ENCODE results near the gene GAREM1.
"Not testable (repeated sequence)": the region's sequence is repeated elsewhere in the genome, so short reads cannot be mapped to it uniquely, and the experiment has no call there.

The GAREM1 gene

GRCh38 chr18:32291623-32292022 is 179.1 kb downstream of the GAREM1 start:
- H3K23ac ChIP-seq (ENCODE audit: low read depth, low read length, poor library complexity); H4K91ac ChIP-seq (ENCODE audit: low read depth, low read length, poor library complexity); H2BK120ac ChIP-seq (ENCODE audit: low read depth, low read length); H3K36me3 ChIP-seq (replicated peaks in 1 of 2; ENCODE audit: control insufficient read depth in 2 of 2, insufficient read depth in 2 of 2, low read length in 2 of 2); H3K79me1 ChIP-seq (ENCODE audit: low read depth, low read length); H2AFZ ChIP-seq (ENCODE audit: low read length); H3K18ac ChIP-seq (ENCODE audit: low read length); H2AK5ac ChIP-seq (ENCODE audit: low read depth, low read length); H4K8ac ChIP-seq (ENCODE audit: low read depth, low read length); H3K9me3 ChIP-seq (replicated peaks in 1 of 2; ENCODE audit: control insufficient read depth in 2 of 2, insufficient read depth in 1 of 2, low read depth in 1 of 2, low read length in 2 of 2); H2BK12ac ChIP-seq (ENCODE audit: low read length); H3K4me3 ChIP-seq (ENCODE audit: low read length in 2 of 2); H3K4ac ChIP-seq (ENCODE audit: low read length); H2BK5ac ChIP-seq (ENCODE audit: low read length); H3K14ac ChIP-seq (ENCODE audit: low read length); H2BK15ac ChIP-seq (ENCODE audit: low read length); H3K9ac ChIP-seq (ENCODE audit: low read depth, low read length, poor library complexity); H3K4me1 ChIP-seq (ENCODE audit: control insufficient read depth in 2 of 2, insufficient read depth in 1 of 2, low read depth in 1 of 2, low read length in 2 of 2); H3K4me2 ChIP-seq (ENCODE audit: insufficient read depth, low read length, poor library complexity, severe bottlenecking); DNase-seq (ENCODE audit: low spot score); H3K27me3 ChIP-seq (ENCODE audit: control insufficient read depth in 3 of 3, insufficient read depth in 3 of 3, low read depth in 1 of 3, low read length in 3 of 3); H3K27ac ChIP-seq (replicated peaks; ENCODE audit: low read length): not testable (repeated sequence)
- no CpG with 5 or more reads among the region's 3 CpGs for WGBS, 2 donors (ENCODE audit: extremely low coverage in 2 of 2, insufficient read length in 2 of 2, insufficient replicate concordance in 1 of 2)

GRCh38 chr18:32290810-32291209 is 179.9 kb downstream of the GAREM1 start:
- Histone ChIP-seq H3K9ac (ENCODE audit: low read depth, low read length, poor library complexity) (no peak overlapping the region), H3K27ac (replicated peaks; ENCODE audit: low read length) (no peak overlapping the region), H2BK5ac (ENCODE audit: low read length) (no peak overlapping the region), H3K18ac (ENCODE audit: low read length) (no peak overlapping the region), H3K14ac (ENCODE audit: low read length) (no peak overlapping the region), H4K91ac (ENCODE audit: low read depth, low read length, poor library complexity) (no peak overlapping the region), H3K4ac (ENCODE audit: low read length) (no peak overlapping the region), H3K4me3 (ENCODE audit: low read length in 2 of 2) (no peak overlapping the region), H3K9me3 (replicated peaks in 1 of 2; ENCODE audit: control insufficient read depth in 2 of 2, insufficient read depth in 1 of 2, low read depth in 1 of 2, low read length in 2 of 2) (no peaks in the 10 kb centered on the region), H2BK12ac (ENCODE audit: low read length) (no peak overlapping the region), H3K27me3 (ENCODE audit: control insufficient read depth in 3 of 3, insufficient read depth in 3 of 3, low read depth in 1 of 3, low read length in 3 of 3) (no peaks in the 10 kb centered on the region), H3K4me1 (ENCODE audit: control insufficient read depth in 2 of 2, insufficient read depth in 1 of 2, low read depth in 1 of 2, low read length in 2 of 2) (no peaks in the 10 kb centered on the region), H3K36me3 (replicated peaks in 1 of 2; ENCODE audit: control insufficient read depth in 2 of 2, insufficient read depth in 2 of 2, low read length in 2 of 2) (peaks cover 4 to 10% of the 10 kb centered on the region in 2 donors), H2BK120ac (ENCODE audit: low read depth, low read length) (no peak overlapping the region), H2AFZ (ENCODE audit: low read length) (no peak overlapping the region), H3K79me1 (ENCODE audit: low read depth, low read length) (no peaks in the 10 kb centered on the region), H2BK15ac (ENCODE audit: low read length) (no peak overlapping the region), H2AK5ac (ENCODE audit: low read depth, low read length) (no peak overlapping the region), H3K4me2 (ENCODE audit: insufficient read depth, low read length, poor library complexity, severe bottlenecking) (no peak overlapping the region), H3K23ac (ENCODE audit: low read depth, low read length, poor library complexity) (no peak overlapping the region), H4K8ac (ENCODE audit: low read depth, low read length) (no peak overlapping the region)
- no CpG with 5 or more reads among the region's 2 CpGs for WGBS, 2 donors (ENCODE audit: extremely low coverage in 2 of 2, insufficient read length in 2 of 2, insufficient replicate concordance in 1 of 2)
- DNase-seq (ENCODE audit: low spot score), result no peak

- Histone ChIP-seq H3K23ac (ENCODE audit: low read depth, low read length, poor library complexity) (no peak overlapping the region), H3K4me1 (ENCODE audit: control insufficient read depth in 2 of 2, insufficient read depth in 1 of 2, low read depth in 1 of 2, low read length in 2 of 2) (no peaks in the 10 kb centered on the region), H2BK5ac (ENCODE audit: low read length) (no peak overlapping the region), H4K8ac (ENCODE audit: low read depth, low read length) (no peak overlapping the region), H3K4me2 (ENCODE audit: insufficient read depth, low read length, poor library complexity, severe bottlenecking) (no peak overlapping the region), H2BK120ac (ENCODE audit: low read depth, low read length) (no peak overlapping the region), H3K18ac (ENCODE audit: low read length) (no peak overlapping the region), H2AFZ (ENCODE audit: low read length) (no peak overlapping the region), H3K79me1 (ENCODE audit: low read depth, low read length) (no peaks in the 10 kb centered on the region), H2BK15ac (ENCODE audit: low read length) (no peak overlapping the region), H3K4ac (ENCODE audit: low read length) (no peak overlapping the region), H3K27ac (replicated peaks; ENCODE audit: low read length) (no peak overlapping the region), H3K27me3 (ENCODE audit: control insufficient read depth in 3 of 3, insufficient read depth in 3 of 3, low read depth in 1 of 3, low read length in 3 of 3) (no peaks in the 10 kb centered on the region), H2BK12ac (ENCODE audit: low read length) (no peak overlapping the region), H3K36me3 (replicated peaks in 1 of 2; ENCODE audit: control insufficient read depth in 2 of 2, insufficient read depth in 2 of 2, low read length in 2 of 2) (peaks cover 4 to 10% of the 10 kb centered on the region in 2 donors), H2AK5ac (ENCODE audit: low read depth, low read length) (no peak overlapping the region), H4K91ac (ENCODE audit: low read depth, low read length, poor library complexity) (no peak overlapping the region), H3K9me3 (replicated peaks in 1 of 2; ENCODE audit: control insufficient read depth in 2 of 2, insufficient read depth in 1 of 2, low read depth in 1 of 2, low read length in 2 of 2) (no peaks in the 10 kb centered on the region), H3K4me3 (ENCODE audit: low read length in 2 of 2) (no peak overlapping the region), H3K14ac (ENCODE audit: low read length) (no peak overlapping the region), H3K9ac (ENCODE audit: low read depth, low read length, poor library complexity) (no peak overlapping the region)
- no CpG with 5 or more reads among the region's 1 CpG for WGBS, 2 donors (ENCODE audit: extremely low coverage in 2 of 2, insufficient read length in 2 of 2, insufficient replicate concordance in 1 of 2)
- peak; percentile 36 for DNase-seq (ENCODE audit: low spot score)
Measured at GRCh38 chr18:32289483-32290075, 181.1 kb downstream of the GAREM1 start.

GRCh38 chr18:32287873-32288272 is 182.8 kb downstream of the GAREM1 start:
- Histone ChIP-seq H3K4me2 (ENCODE audit: insufficient read depth, low read length, poor library complexity, severe bottlenecking) (no peak overlapping the region), H3K27ac (replicated peaks; ENCODE audit: low read length) (no peak overlapping the region), H3K9me3 (replicated peaks in 1 of 2; ENCODE audit: control insufficient read depth in 2 of 2, insufficient read depth in 1 of 2, low read depth in 1 of 2, low read length in 2 of 2) (no peaks in the 10 kb centered on the region), H2BK15ac (ENCODE audit: low read length) (no peak overlapping the region), H2BK12ac (ENCODE audit: low read length) (no peak overlapping the region), H3K4me3 (ENCODE audit: low read length in 2 of 2) (no peak overlapping the region), H3K79me1 (ENCODE audit: low read depth, low read length) (no peaks in the 10 kb centered on the region), H2AFZ (ENCODE audit: low read length) (no peak overlapping the region), H3K4me1 (ENCODE audit: control insufficient read depth in 2 of 2, insufficient read depth in 1 of 2, low read depth in 1 of 2, low read length in 2 of 2) (no peaks in the 10 kb centered on the region), H3K23ac (ENCODE audit: low read depth, low read length, poor library complexity) (no peak overlapping the region), H2AK5ac (ENCODE audit: low read depth, low read length) (no peak overlapping the region), H3K27me3 (ENCODE audit: control insufficient read depth in 3 of 3, insufficient read depth in 3 of 3, low read depth in 1 of 3, low read length in 3 of 3) (no peaks in the 10 kb centered on the region), H3K18ac (ENCODE audit: low read length) (no peak overlapping the region), H4K91ac (ENCODE audit: low read depth, low read length, poor library complexity) (no peak overlapping the region), H3K14ac (ENCODE audit: low read length) (no peak overlapping the region), H4K8ac (ENCODE audit: low read depth, low read length) (no peak overlapping the region), H3K4ac (ENCODE audit: low read length) (no peak overlapping the region), H2BK5ac (ENCODE audit: low read length) (no peak overlapping the region), H2BK120ac (ENCODE audit: low read depth, low read length) (no peak overlapping the region), H3K36me3 (replicated peaks in 1 of 2; ENCODE audit: control insufficient read depth in 2 of 2, insufficient read depth in 2 of 2, low read length in 2 of 2) (peaks cover 4 to 10% of the 10 kb centered on the region in 2 donors), H3K9ac (ENCODE audit: low read depth, low read length, poor library complexity) (no peak overlapping the region)
- 100% methylated on average over 2 of the region's 9 CpGs; no CpG with 5 or more reads in 1 of the 2 donors for WGBS, 2 donors (ENCODE audit: extremely low coverage in 2 of 2, insufficient read length in 2 of 2, insufficient replicate concordance in 1 of 2)
- no peak for DNase-seq (ENCODE audit: low spot score)

Data from neuronal stem cell (in vitro differentiated cells).